Effector memory CD8-positive, alpha-beta T cell (primary cell): ENCODE results near the gene TMX2.
A peak's percentile ranks its signal among the peaks of the same experiment; 100 is the strongest.

Experiments used
- ATAC-seq: fragments of 150-1000 bp; cut with Tn5 transposase; replicated peaks from 2 replicates; pipeline ENCODE4 v1.10.0; 2021; ENCODE audit warnings: mild to moderate bottlenecking, moderate library complexity
- DNase-seq, 3 experiments: peaks; one replicate each; pipeline ENCODE4 v3.0.0; 2021
- H3K27ac Mint-ChIP-seq, 2 donors: one replicate each; pipeline ENCODE4 v1.8.0; 2022; ENCODE audit warnings: mild to moderate bottlenecking in 2 of 2, mixed read lengths in 2 of 2, moderate library complexity in 2 of 2
- H3K27me3 Mint-ChIP-seq, 2 donors: one replicate each; pipeline ENCODE4 v1.8.0; 2022; ENCODE audit warnings: mixed read lengths in 2 of 2
- H3K36me3 Mint-ChIP-seq: one replicate; pipeline ENCODE4 v1.8.0; 2022; ENCODE audit warnings: mild to moderate bottlenecking, moderate library complexity, mixed read lengths; ENCODE audit not compliant: insufficient read depth
- H3K4me1 Mint-ChIP-seq, 2 donors: one replicate each; pipeline ENCODE4 v1.8.0; 2022; ENCODE audit warnings: low read depth in 2 of 2, mixed read lengths in 2 of 2
- H3K4me3 Mint-ChIP-seq, 2 donors: one replicate each; pipeline ENCODE4 v1.8.0; 2022; ENCODE audit warnings: mild to moderate bottlenecking in 2 of 2, mixed read lengths in 2 of 2, moderate library complexity in 2 of 2
- H3K9me3 Mint-ChIP-seq, 2 donors: one replicate each; pipeline ENCODE4 v1.8.0; 2022; ENCODE audit warnings: mixed read lengths in 2 of 2

The TMX2 gene

DNA sequence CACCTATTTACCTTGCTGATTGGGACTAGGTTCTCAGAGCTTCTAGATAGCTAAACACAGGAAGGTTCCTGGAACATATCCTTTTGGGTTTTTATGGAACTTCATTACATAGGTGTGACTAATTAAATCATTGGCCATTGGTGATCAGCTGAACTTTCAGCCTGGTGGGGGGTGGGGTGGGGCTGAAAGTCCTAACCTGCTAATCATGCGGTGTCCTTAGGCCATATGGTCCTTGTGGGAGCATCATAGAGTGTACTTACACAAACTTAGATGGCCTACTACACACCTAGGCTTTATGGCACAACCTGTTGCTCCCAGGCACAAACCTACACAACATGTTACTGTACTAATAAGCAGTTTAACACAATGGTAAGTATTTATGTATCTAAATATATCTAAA, 20.3 kb downstream of the TMX2 start:
- no peak for DNase-seq
- H3K27me3 Mint-ChIP-seq, result no peaks in the 10 kb centered on the region
- H3K27ac Mint-ChIP-seq, result no peak overlapping the region
- no peak overlapping the region for H3K4me3 Mint-ChIP-seq
- peaks cover 0 to 15% of the 10 kb centered on the region in 2 donors for H3K4me1 Mint-ChIP-seq
- peaks cover 32% of the 10 kb centered on the region for H3K36me3 Mint-ChIP-seq
- H3K9me3 Mint-ChIP-seq, result no peaks in the 10 kb centered on the region
- ATAC-seq, result no peak

DNA sequence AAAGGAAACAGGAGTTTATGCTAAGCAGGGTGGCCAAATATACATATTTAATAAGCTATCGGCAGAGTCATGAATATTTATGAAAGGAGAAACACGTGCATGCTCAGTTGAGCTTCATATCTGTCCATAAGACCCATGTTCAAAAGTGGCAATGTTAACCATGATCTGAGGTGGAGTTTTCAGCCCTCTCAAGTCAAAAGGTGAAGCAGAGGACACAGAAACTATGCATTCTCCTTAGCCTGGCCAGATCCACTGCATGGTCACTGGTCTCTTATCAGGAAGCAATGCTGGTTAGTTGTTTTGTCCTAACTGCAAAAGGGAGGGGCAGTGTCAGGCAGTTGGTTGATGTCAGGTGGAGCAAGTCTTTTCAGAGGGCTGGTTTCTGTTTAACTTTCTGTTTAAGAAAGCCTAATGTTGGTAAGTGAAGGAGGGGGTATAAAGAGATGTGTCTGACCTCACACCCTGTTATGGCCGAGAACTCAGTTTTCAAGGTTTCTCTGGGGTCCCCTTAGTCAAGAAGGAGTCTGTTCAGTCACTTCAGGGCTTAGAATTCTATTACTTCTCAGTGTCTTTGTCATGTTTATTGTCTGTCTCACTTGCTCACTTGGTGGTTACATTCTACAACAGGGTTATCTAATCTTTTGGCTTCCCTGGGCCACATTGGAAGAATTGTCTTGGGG, 23.4 kb downstream of the TMX2 start:
- DNase-seq (no peak), ATAC-seq (no peak)
- Mint-ChIP-seq H3K4me1 (peaks cover 0 to 13% of the 10 kb centered on the region in 2 donors), H3K36me3 (peaks cover 48% of the 10 kb centered on the region), H3K9me3 (no peaks in the 10 kb centered on the region), H3K27me3 (no peaks in the 10 kb centered on the region), H3K27ac (peak overlapping the region; percentile 41 to 62), H3K4me3 (no peak overlapping the region)

DNA sequence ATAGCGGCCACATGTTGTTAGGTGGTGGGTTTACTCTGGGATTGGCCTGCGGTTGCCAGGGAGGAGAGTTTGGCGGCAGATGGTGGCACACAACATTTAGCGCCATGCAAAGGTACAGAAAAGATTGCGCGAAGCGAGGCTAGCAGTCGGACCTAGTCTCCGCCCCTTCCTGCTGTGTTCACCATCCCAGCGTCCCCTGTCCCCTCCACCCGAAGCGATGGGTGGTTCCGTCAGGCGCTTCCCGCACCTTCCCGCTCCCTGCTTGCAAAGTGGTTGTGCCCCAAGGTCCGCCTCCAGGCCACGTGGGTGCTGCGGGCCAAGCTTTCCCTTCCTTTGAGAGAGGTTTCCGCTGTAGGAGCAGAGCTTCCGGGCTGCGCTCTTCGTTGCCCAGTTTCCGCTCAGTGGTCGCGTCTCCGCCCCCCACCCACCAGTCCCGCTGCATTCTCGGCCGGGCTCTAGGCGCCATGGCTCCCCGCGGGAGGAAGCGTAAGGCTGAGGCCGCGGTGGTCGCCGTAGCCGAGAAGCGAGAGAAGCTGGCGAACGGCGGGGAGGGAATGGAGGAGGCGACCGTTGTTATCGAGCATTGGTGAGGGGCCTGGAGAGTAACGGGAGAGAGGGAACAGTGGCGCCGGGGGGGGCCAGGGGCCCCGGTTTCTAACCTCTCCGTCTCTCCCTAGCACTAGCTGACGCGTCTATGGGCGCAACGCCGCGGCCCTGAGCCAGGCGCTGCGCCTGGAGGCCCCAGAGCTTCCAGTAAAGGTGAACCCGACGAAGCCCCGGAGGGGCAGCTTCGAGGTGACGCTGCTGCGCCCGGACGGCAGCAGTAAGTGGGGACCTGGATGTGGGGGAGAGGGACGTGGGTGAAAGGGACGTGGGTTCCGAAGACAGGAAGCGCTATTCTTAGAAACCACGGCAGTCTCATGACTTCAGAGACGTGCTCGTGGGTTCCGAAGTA, 29.0 kb downstream of the TMX2 start, which contains the start of gene SELENOH:
Gene SELENOH, plus strand, starts transcription at position 360 of the 955 bp plus-strand sequence. Its CDS starts 105 bp downstream, at position 465.
- peak within 1 kb of the TSS; percentile 95 to 97 for H3K4me3 Mint-ChIP-seq

DNA sequence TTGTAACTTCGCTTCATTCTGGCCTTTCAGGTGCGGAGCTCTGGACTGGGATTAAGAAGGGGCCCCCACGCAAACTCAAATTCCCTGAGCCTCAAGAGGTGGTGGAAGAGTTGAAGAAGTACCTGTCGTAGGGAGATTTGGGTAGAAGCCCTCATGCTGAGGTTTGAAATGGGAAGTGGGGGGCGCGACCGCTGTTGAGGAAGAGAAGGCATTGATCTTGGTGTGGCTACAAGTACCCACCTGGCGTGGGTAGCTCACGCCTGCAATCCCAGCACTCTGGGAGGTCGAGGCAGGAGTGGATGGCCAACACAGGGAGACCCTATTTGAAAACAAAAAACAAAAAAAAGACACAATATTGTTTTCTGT, 29.7 kb downstream of the TMX2 start:
- H3K36me3 Mint-ChIP-seq, result peaks cover 76% of the 10 kb centered on the region
- H3K27ac Mint-ChIP-seq, result peak overlapping the region; percentile 99
- H3K27me3 Mint-ChIP-seq, result no peaks in the 10 kb centered on the region
- DNase-seq, result no peak
- H3K9me3 Mint-ChIP-seq, result no peaks in the 10 kb centered on the region
- H3K4me1 Mint-ChIP-seq, result peaks cover 20 to 26% of the 10 kb centered on the region in 2 donors
- ATAC-seq, result no peak
- peak overlapping the region; percentile 95 to 97 for H3K4me3 Mint-ChIP-seq

More for the DNA sequence above, 29.0 kb downstream of the TMX2 start, which contains the start of gene SELENOH:
- DNase-seq (peak; percentile 90 to 94 (median 90)), ATAC-seq (peak; percentile 83)
- Mint-ChIP-seq H3K4me1 (peaks cover 20 to 26% of the 10 kb centered on the region in 2 donors), H3K27ac (peak within 1 kb of the TSS; percentile 99), H3K9me3 (no peaks in the 10 kb centered on the region), H3K36me3 (peaks cover 77% of the 10 kb centered on the region), H3K27me3 (no peaks in the 10 kb centered on the region)

DNA sequence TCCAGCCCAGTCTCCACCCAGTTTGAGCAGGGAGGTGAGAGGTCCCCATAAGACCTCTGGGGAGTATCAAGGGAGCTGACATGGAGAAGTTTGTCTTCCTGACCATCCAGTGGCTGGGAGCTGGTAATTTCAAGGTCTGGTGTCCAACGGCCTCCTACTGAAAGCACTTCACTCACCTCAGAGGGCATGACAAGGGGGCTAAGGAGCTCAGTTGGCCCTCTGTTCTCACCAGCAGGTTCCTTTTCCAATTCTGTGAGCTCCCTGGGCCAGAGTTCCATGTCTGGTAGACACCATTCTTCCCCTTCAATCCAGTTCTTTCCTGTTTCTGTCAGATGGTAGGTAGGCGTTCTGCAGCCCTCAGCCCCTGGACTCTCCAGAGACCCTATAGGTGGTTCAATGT, 32.0 kb downstream of the TMX2 start:
- no peaks in the 10 kb centered on the region for H3K27me3 Mint-ChIP-seq
- H3K36me3 Mint-ChIP-seq, result peaks cover 61% of the 10 kb centered on the region
- DNase-seq (no peak), ATAC-seq (no peak)
- no peak overlapping the region for H3K4me3 Mint-ChIP-seq
- H3K9me3 Mint-ChIP-seq, result no peaks in the 10 kb centered on the region
- H3K4me1 Mint-ChIP-seq, result peaks cover 19 to 20% of the 10 kb centered on the region in 2 donors
- peak overlapping the region; percentile 60 to 84 for H3K27ac Mint-ChIP-seq

DNA sequence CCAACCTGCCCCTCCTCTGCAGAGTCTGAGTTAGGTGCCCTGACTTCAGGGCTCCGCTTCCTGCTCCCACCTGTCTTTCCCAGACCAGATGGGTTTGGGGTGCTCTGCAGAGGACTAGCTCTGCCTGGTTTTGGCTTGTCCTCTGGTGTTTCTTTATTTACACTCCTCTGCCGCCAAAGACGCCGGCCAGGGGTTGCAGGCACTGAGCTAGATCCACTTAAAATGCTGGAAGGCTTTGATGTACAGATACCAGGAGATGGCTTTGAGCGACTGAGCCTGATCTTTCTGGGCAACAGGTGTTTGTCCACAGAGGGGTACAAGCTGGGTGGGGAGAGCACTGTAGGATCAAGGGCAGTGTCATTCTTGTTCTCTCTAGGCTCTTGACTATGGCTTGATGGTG, 32.8 kb downstream of the TMX2 start:
- Mint-ChIP-seq H3K27me3 (no peaks in the 10 kb centered on the region), H3K27ac (peak overlapping the region; percentile 3 to 84), H3K4me1 (peaks cover 19 to 20% of the 10 kb centered on the region in 2 donors), H3K36me3 (peaks cover 54% of the 10 kb centered on the region), H3K9me3 (no peaks in the 10 kb centered on the region), H3K4me3 (no peak overlapping the region)
- ATAC-seq (no peak), DNase-seq (no peak)

DNA sequence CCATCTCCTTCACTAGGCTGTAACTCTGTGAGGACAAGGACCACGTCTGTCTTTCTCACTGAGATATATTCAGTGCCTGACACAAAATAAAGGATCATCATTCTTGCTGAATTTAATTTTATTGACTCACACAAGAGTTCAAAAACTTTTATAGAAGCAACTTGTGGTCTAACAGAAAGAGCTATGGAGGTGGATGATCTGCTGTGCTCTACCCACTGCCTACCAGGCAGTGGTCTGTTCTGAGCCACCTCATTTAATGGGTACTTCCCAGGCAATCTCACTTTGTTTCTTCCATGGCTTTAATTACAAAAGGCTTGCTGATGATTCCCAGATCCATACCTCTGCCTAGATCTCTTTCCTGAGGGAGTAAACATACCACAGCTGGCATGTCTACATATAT, 34.5 kb downstream of the TMX2 start:
- DNase-seq (no peak), ATAC-seq (no peak)
- Mint-ChIP-seq H3K9me3 (no peaks in the 10 kb centered on the region), H3K4me1 (peaks cover 12 to 15% of the 10 kb centered on the region in 2 donors), H3K36me3 (peaks cover 44% of the 10 kb centered on the region), H3K27me3 (no peaks in the 10 kb centered on the region), H3K27ac (peak overlapping the region; percentile 3 to 81), H3K4me3 (no peak overlapping the region)

DNA sequence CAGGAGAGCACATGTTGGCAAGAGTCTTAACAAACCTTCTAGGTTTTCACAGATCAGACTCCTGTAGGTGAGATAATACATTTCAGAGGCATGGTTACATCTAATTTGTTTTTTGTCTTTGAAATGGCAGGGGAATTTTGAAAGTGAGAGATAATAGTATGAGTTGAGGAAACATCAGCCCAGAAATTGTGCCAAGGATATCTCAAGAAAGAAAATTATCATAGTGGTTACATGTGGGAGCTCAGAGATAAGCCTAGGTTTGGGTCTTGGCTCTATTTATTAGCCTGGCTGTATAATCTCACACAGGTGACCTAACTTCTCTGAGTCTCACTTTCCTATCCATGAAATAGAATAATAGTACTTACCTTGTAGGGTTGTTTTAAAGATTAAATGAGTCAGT, 38.8 kb downstream of the TMX2 start:
- peaks cover 5% of the 10 kb centered on the region for H3K36me3 Mint-ChIP-seq
- ATAC-seq (no peak), DNase-seq (no peak)
- H3K4me1 Mint-ChIP-seq, result no peaks in the 10 kb centered on the region
- H3K27me3 Mint-ChIP-seq, result no peaks in the 10 kb centered on the region
- H3K9me3 Mint-ChIP-seq, result no peaks in the 10 kb centered on the region
- H3K27ac Mint-ChIP-seq, result no peak overlapping the region
- no peak overlapping the region for H3K4me3 Mint-ChIP-seq

DNA sequence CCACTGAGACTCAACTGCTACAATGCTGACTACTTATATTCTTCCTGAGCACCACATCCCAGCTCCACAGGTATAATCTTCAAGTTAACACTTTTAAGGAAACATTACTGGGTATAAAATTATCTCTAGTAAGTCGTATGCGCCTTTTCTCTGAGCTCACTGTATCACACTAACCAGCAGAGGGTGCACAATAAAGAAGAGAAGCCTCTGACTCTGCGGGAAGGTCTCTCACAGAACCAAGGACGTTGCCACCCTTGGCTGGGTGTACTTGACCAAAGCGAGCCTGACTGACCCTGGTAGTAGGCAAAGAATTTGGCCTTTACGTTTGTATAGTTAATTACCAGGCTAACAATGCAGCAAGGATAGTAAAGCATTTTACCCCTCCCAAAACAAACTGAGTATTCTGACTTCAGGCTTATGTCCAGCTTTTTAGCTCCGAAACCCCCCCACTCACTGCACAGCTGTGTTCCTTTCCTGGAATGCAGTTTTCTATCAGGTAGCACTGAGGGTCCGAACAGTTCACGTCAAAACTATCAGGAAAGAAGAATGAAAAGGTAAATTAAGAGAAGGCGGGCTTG, 39.4 kb downstream of the TMX2 start, which contains the start of gene BTBD18:
Gene BTBD18, minus strand, starts transcription at position 144 of the 578 bp plus-strand sequence. CDS start 631 bp downstream, outside the sequence.
- Mint-ChIP-seq H3K36me3 (no peaks in the 10 kb centered on the region), H3K9me3 (no peaks in the 10 kb centered on the region), H3K4me3 (no peak within 1 kb of the TSS), H3K27me3 (no peaks in the 10 kb centered on the region), H3K27ac (no peak within 1 kb of the TSS), H3K4me1 (no peaks in the 10 kb centered on the region)
- DNase-seq (no peak), ATAC-seq (no peak)

DNA sequence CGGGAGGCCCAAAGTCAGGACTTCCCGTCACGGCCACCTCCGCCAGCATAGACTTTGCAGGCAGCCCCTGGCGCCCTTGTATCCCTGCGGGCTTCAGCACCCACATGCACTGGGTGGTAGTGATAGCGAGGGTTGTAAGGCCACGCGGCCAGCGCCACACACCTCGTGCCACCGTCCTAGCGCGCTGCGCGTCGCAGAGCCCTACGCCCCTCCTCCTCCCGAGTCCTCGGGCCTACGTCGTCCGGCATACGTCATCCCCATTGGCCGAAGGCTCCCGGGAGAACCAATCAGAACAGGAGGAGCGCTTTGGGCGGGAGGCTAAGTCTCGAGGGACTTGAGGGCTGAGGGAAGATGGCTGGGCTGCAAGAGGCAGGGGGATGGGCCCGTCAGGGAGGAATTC, 40.6 kb downstream of the TMX2 start:
- Mint-ChIP-seq H3K4me3 (no peak overlapping the region), H3K27ac (no peak overlapping the region), H3K36me3 (no peaks in the 10 kb centered on the region), H3K9me3 (no peaks in the 10 kb centered on the region), H3K27me3 (no peaks in the 10 kb centered on the region), H3K4me1 (no peaks in the 10 kb centered on the region)
- ATAC-seq (no peak), DNase-seq (no peak)

DNA sequence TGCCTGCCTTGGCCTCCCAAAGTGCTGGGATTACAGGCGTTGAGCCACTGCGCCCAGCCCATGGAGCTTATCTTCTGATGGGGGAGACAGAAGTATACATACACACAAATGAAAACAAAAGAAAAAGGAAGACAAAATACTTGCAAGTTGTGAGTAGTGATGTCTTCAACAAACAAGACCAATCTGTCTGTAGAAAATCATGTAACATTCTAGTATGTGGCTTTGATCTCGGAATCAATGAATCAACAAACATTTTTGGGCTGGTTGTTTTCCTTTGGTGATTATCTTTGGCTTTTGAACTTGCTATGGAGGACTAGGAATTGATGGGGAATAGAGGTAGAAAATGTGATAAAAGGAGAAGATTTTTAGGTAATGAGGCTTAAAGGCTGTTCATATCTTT, 45.8 kb downstream of the TMX2 start:
- no peaks in the 10 kb centered on the region for H3K36me3 Mint-ChIP-seq
- H3K9me3 Mint-ChIP-seq, result no peaks in the 10 kb centered on the region
- H3K27me3 Mint-ChIP-seq, result no peaks in the 10 kb centered on the region
- H3K4me3 Mint-ChIP-seq, result no peak overlapping the region
- no peak for DNase-seq
- ATAC-seq, result no peak
- H3K4me1 Mint-ChIP-seq, result no peaks in the 10 kb centered on the region
- no peak overlapping the region for H3K27ac Mint-ChIP-seq

DNA sequence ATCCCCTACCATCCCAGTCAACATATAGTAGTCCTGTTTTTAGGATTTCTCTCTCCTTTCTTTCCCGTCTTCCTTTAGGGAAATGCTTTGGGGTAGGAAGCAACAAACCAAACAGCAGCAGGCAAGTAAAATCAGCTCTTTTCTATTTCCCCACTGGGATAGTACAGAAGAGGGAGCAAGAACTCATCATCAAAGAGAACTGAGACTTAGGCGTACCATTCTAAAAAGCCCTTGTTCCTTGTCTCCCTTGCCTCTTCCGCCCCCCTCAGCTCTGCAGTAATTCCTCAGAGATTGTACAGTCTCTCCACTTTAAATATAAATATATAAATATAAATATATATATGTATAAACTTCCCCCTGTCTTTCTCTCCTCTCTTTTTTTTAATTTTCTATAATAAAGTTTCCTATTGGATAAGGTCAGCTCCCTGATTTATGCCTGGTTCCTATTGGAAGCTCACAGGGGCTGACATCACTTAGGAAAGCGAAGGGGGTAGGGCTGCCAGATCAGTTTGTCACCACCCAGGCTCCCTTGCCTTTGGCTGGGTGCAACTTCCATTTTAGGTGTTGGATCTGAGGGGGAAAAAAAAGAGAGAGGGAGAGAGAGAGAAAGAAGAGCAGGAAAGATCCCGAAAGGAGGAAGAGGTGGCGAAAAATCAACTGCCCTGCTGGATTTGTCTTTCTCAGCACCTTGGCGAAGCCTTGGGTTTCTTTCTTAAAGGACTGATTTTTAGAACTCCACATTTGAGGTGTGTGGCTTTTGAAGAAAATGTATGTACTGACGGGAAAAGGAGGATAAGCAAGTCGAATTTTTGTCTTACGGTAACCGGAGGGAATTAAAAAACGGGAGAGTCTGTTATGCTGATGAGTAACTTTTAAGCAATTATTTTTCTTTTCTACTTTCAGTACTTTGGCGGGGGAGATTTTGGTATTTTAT, 49.2 kb downstream of the TMX2 start, which contains the start of gene CTNND1:
Gene CTNND1, plus strand, starts transcription at position 502 of the 934 bp plus-strand sequence. CDS start 29,677 bp downstream, outside the sequence.
- no peaks in the 10 kb centered on the region for H3K36me3 Mint-ChIP-seq
- no peak for DNase-seq
- no peak for ATAC-seq
- H3K27ac Mint-ChIP-seq, result no peak within 1 kb of the TSS
- H3K4me3 Mint-ChIP-seq, result peak within 1 kb of the TSS in 1 of 2 donors; percentile 3
- no peaks in the 10 kb centered on the region for H3K4me1 Mint-ChIP-seq
- no peaks in the 10 kb centered on the region for H3K9me3 Mint-ChIP-seq
- no peaks in the 10 kb centered on the region for H3K27me3 Mint-ChIP-seq
